ENCODE measurements around the gene HSD11B1. TPM values are rescaled to one million over a fixed set of nuclear protein-coding genes. Genes with fewer than 3 reads are reported as not detected.

HSD11B1 gene
- total RNA-seq, 2 experiments from 2014 or later = 0.33 TPM; not detected in 1

DNA sequence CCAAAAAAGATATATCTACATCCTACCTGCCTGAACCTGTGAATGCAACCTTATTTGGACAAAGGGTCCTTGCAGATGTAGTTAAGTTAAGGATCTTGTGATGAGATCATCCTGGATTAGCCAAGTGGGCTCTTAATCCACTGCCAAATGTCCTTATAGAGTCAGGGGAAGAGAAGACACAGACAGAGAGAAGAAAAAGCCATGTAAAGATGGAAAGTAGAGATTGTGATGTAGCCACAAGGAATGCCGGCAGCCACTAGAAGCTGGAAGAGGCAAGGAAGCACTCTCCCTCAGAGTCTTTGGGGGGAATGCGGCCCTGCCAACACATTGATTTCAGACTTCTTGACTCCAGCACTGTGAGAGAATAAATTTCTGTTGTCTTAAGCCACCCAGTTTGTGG, 16.2 kb downstream of the HSD11B1 start:
- Histone ChIP-seq H3K9me3 (ENCODE audit: control insufficient read depth in 1 of 2, insufficient read depth in 1 of 2, low read length in 2 of 2) (no peaks in the 10 kb centered on the region), H3K4me3 (ENCODE audit: low read length) (no peak overlapping the region), H3K27ac (ENCODE audit: low read depth in 1 of 2, low read length in 2 of 2) (no peak overlapping the region), H3K27me3 (ENCODE audit: control insufficient read depth in 1 of 2, insufficient read depth in 2 of 2, low read length in 2 of 2) (no peaks in the 10 kb centered on the region), H3K36me3 (ENCODE audit: insufficient read depth, low read length) (no peaks in the 10 kb centered on the region), H3K4me1 (ENCODE audit: insufficient read depth, low read length) (peaks cover 10% of the 10 kb centered on the region)
- H3K4me1 Mint-ChIP-seq (ENCODE audit: low read depth) = peaks cover 30% of the 10 kb centered on the region
- H3K9me3 Mint-ChIP-seq = peaks cover 2% of the 10 kb centered on the region
- H3K4me3 Mint-ChIP-seq = no peak overlapping the region
- H3K27me3 Mint-ChIP-seq = no peaks in the 10 kb centered on the region
- ChIA-PET POLR2A (interaction anchor here (0.7 kb wide), 1 partner anchor 28 kb away, joined by 3 read pairs; no protein-coding TSS in a partner anchor), CTCF (no interaction called here)
- H3K36me3 Mint-ChIP-seq (ENCODE audit: low read depth) = no peaks in the 10 kb centered on the region
- intact Hi-C loops (cut with DNase I, micrococcal nuclease) = no loop called here
- no peak overlapping the region for H3K27ac Mint-ChIP-seq
- DNase-seq (no peak), ATAC-seq (ENCODE audit: poor library complexity) (no peak)
- TF ChIP-seq CTCF (IDR thresholded peaks at IDR 0.05) = no peak

DNA sequence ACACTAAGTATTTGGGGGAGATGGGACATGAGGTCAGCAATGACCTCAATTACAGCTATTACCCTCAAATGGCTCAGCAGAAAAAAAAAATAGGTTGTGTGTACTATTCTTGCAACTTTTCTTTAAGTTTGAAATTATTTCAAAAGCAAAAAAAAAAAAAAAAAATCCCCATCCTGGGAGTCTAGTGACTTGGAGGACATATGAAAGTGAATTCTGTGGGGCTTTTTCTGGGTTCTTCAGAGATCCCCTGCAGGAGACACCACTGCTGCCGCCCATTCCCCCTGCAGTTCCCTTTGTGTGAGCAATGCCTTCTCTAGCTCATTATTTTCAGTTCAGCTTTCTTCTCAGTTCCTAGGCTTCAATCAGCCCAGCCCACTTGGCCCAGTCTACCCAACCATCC, 16.7 kb downstream of the HSD11B1 start:
- Mint-ChIP-seq H3K9me3 (peaks cover 2% of the 10 kb centered on the region), H3K27ac (no peak overlapping the region), H3K27me3 (no peaks in the 10 kb centered on the region), H3K36me3 (ENCODE audit: low read depth) (no peaks in the 10 kb centered on the region), H3K4me3 (no peak overlapping the region), H3K4me1 (ENCODE audit: low read depth) (peaks cover 25% of the 10 kb centered on the region)
- Histone ChIP-seq H3K4me3 (ENCODE audit: low read length) (no peak overlapping the region), H3K27ac (ENCODE audit: low read depth in 1 of 2, low read length in 2 of 2) (no peak overlapping the region), H3K9me3 (ENCODE audit: control insufficient read depth in 1 of 2, insufficient read depth in 1 of 2, low read length in 2 of 2) (no peaks in the 10 kb centered on the region), H3K4me1 (ENCODE audit: insufficient read depth, low read length) (peaks cover 10% of the 10 kb centered on the region), H3K27me3 (ENCODE audit: control insufficient read depth in 1 of 2, insufficient read depth in 2 of 2, low read length in 2 of 2) (no peaks in the 10 kb centered on the region), H3K36me3 (ENCODE audit: insufficient read depth, low read length) (no peaks in the 10 kb centered on the region)
- CTCF ChIA-PET = no interaction called here
- no peak for DNase-seq
- no peak for ATAC-seq (ENCODE audit: poor library complexity)
- no peak for TF ChIP-seq CTCF (IDR thresholded peaks at IDR 0.05)
- POLR2A ChIA-PET = interaction anchor here (0.7 kb wide), 1 partner anchor 29 kb away, joined by 3 read pairs; no protein-coding TSS in a partner anchor
- intact Hi-C loops (cut with DNase I, micrococcal nuclease) = no loop called here

GRCh38 chr1:209723265-209723664, 18.6 kb downstream of the HSD11B1 start:
- H3K27ac Mint-ChIP-seq = no peak overlapping the region
- no peak for ATAC-seq (ENCODE audit: poor library complexity)

More at GRCh38 chr1:209723265-209723664, 18.6 kb downstream of the HSD11B1 start:
- no peaks in the 10 kb centered on the region for H3K27me3 Mint-ChIP-seq
- peaks cover 2% of the 10 kb centered on the region for H3K9me3 Mint-ChIP-seq
- Histone ChIP-seq H3K9me3 (ENCODE audit: control insufficient read depth in 1 of 2, insufficient read depth in 1 of 2, low read length in 2 of 2) (no peaks in the 10 kb centered on the region), H3K27me3 (ENCODE audit: control insufficient read depth in 1 of 2, insufficient read depth in 2 of 2, low read length in 2 of 2) (no peaks in the 10 kb centered on the region), H3K27ac (ENCODE audit: low read depth in 1 of 2, low read length in 2 of 2) (no peak overlapping the region), H3K36me3 (ENCODE audit: insufficient read depth, low read length) (no peaks in the 10 kb centered on the region), H3K4me3 (ENCODE audit: low read length) (no peak overlapping the region), H3K4me1 (ENCODE audit: insufficient read depth, low read length) (peaks cover 10% of the 10 kb centered on the region)
- ChIA-PET POLR2A (interaction anchor here (1.5 to 3.2 kb wide), 2 partner anchors 46 to 50 kb away, joined by 4 to 20 read pairs; no protein-coding TSS in a partner anchor), CTCF (no interaction called here)
- H3K4me1 Mint-ChIP-seq (ENCODE audit: low read depth) = peaks cover 32% of the 10 kb centered on the region
- TF ChIP-seq CTCF (IDR thresholded peaks at IDR 0.05) = no peak
- no peak for DNase-seq
- H3K4me3 Mint-ChIP-seq = no peak overlapping the region
- H3K36me3 Mint-ChIP-seq (ENCODE audit: low read depth) = no peaks in the 10 kb centered on the region
- intact Hi-C loops (cut with DNase I, micrococcal nuclease) = no loop called here

Data from CD4-positive, alpha-beta T cell (primary cell).